Vagina (tissue), 2 donors: ENCODE measurements around the gene OBSCN.

Experiments
- POLR2A ChIP-seq, 2 donors: fragments of 450-650 bp; IDR thresholded peaks; one replicate each; pipeline ENCODE4 v1.6.1; 2017; ENCODE audit warnings: antibody characterized with exemption in 2 of 2, mild to moderate bottlenecking in 2 of 2, moderate library complexity in 2 of 2
- TF ChIP-seq, protein P1 (sequence below), 3 experiments: fragments of 450-650 bp in 2 of 3; fragments of 200-600 bp in 1 of 3; sonication (generic) in 1 of 3; IDR thresholded peaks; one replicate each; pipeline ENCODE4 v1.5.1; 2017 to 2019; ENCODE audit warnings: antibody characterized with exemption in 3 of 3, mild to moderate bottlenecking in 2 of 3, moderate library complexity in 2 of 3

DNA sequence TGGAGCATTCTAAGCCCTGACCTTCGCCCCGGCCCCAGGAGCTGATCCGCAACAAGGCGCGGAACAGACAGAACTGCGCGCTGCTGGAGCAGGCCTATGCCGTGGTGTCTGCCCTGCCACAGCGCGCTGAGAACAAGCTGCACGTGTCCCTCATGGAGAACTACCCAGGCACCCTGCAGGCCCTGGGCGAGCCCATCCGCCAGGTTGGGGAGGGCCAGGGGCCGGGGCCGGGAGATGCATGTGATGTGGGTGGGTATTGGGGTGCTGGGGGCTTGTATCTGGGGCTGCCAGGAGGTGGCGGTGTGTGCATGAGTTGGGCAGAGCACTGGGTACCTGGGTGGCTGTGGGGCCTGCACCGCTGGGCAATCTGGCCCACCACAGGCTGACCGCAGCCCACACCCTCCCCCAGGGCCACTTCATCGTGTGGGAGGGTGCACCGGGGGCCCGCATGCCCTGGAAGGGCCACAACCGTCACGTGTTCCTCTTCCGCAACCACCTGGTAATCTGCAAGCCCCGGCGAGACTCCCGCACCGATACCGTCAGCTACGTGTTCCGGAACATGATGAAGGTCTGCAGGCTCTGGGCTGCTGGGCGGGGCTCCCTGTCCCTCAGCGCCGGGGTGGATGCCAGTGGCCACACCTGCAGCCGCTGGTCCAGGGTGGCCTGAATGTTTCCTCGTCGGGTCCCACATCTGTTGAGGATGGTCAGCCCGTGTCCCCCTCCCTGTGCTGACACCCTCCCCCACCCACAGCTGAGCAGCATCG, 133.0 kb downstream of the OBSCN start:
- no peak for TF ChIP-seq POLR2A (IDR thresholded peaks at IDR 0.05)
- TF ChIP-seq, protein P1, sequence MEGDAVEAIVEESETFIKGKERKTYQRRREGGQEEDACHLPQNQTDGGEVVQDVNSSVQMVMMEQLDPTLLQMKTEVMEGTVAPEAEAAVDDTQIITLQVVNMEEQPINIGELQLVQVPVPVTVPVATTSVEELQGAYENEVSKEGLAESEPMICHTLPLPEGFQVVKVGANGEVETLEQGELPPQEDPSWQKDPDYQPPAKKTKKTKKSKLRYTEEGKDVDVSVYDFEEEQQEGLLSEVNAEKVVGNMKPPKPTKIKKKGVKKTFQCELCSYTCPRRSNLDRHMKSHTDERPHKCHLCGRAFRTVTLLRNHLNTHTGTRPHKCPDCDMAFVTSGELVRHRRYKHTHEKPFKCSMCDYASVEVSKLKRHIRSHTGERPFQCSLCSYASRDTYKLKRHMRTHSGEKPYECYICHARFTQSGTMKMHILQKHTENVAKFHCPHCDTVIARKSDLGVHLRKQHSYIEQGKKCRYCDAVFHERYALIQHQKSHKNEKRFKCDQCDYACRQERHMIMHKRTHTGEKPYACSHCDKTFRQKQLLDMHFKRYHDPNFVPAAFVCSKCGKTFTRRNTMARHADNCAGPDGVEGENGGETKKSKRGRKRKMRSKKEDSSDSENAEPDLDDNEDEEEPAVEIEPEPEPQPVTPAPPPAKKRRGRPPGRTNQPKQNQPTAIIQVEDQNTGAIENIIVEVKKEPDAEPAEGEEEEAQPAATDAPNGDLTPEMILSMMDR (IDR thresholded peaks at IDR 0.05) = no peak
